Activated T-helper 1 cell treated with anti-CD3 and anti-CD28 coated beads, Interleukin-2, amount 50 U/mL, for 16 hours (primary cell): ENCODE data around the gene SCLY.
"Not testable (repeated sequence)": the region's sequence is repeated elsewhere in the genome, so short reads cannot be mapped to it uniquely, and the experiment has no call there.

Experiments used
- DNase-seq, 2 donors: peaks; one replicate each; pipeline ENCODE4 v3.0.0-alpha.2; 2020; ENCODE audit warnings: low read depth in 1 of 2, low spot score in 1 of 2

Gene SCLY

DNA sequence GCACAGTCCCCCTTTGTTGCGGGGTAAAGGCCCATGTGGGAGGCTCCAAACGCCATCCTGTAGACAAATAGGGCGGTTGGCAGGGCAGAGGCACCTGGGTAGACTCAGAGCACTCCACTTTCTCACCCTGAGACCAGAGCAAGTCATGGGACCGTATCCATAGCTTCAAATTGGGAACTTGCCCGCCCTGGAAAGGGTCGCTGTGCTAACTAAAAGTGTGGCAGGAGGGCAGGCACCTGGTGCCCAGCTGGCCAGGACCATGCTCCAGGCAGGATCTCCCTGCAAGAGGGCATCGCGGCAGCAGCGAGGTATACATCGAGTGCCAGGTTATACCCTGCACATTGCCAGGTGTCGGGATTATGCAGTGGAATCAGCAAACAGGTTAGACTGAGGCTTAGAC is 20.8 kb upstream of the SCLY start:
- DNase-seq: no peak

- no peak for DNase-seq
Measured at GRCh38 chr2:238040918-238041317, 19.9 kb upstream of the SCLY start.

DNA sequence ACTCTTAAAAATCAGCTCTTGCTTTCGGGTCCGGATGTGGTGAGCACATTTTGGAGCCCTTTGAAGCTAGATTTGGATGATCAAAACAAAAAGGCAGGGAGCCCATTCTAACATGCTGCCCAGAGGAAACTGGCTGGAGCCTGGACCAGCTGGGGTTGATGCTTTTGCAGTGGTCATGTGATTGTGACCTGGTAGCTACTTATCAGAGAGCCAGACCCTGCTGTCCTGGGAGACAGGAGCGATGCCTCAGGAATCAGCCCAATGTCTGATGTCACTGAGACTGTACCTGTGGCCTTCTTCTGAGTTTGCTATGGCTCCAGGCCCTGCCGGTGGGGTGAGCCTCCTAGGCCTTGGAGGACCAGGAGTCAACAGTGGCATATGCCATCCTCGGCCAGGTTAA is 18.7 kb upstream of the SCLY start:
- DNase-seq: no peak

DNA sequence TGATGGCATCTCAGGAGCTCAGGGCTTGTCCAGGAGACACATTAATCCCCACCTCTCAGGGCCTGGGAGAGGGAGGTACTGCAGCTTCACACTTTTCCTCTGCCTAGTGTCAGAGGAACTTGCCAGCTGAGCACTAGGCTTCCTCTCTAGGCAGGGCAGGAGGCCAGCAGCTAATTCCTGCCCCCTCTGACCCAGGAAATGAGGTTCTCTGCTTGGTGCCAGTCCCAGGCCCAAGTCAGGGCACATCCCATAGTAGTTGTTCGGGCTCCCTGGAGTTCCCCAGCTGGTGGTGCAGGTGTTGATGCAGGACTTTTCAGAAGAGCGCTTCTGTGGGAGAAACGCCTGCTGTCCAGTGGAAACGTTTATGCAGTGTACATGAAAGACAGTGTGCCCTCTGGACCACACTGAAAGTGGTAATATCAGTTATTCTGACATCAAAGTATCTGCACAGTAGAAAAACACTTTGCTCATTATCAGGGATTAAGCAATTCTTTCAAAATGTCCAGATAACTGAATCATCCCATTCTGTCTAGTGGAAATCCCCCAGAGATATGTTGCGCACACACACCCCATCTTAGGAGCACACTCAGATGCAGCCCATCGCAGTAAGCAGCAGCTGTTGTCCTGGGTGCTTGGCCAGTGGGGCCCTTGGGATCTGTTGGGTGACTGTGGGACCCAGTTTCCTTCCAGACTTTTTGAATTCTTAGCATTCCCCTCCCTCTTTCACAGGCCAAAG is 17.8 kb upstream of the SCLY start:
- DNase-seq: no peak

- no peak for DNase-seq
Measured at GRCh38 chr2:238043851-238044250, 16.9 kb upstream of the SCLY start.

GRCh38 chr2:238045575-238045974 is 15.2 kb upstream of the SCLY start:
- no peak for DNase-seq

DNA sequence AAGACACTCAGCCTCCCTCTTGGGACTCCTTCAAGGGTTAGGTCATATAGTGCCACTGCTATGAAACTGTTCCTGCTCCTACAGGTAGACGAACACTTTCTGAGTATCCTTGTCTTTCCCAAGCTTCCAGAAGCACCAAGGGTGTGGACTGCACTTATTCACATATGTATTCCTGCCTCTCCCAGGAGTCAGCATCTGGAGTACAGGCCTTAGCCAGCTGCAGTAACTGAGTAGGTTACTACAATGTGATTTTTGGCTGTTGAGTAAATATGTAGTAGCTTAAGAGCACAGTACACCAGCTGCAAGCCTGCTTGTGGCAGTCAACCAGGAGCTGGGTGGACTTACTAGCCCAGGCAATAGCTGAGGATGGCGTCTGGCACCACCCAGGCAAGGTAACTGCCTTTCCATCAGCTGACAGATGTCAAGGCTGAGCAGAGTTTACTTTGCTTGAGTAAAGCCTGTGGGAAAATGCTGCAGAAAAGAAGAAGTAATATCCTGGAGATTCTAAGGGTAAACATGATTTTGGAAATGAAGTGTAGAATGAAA is 14.0 kb upstream of the SCLY start:
- no peak for DNase-seq

- DNase-seq: no peak
Measured at GRCh38 chr2:238053191-238053776, 7.5 kb upstream of the SCLY start.

DNA sequence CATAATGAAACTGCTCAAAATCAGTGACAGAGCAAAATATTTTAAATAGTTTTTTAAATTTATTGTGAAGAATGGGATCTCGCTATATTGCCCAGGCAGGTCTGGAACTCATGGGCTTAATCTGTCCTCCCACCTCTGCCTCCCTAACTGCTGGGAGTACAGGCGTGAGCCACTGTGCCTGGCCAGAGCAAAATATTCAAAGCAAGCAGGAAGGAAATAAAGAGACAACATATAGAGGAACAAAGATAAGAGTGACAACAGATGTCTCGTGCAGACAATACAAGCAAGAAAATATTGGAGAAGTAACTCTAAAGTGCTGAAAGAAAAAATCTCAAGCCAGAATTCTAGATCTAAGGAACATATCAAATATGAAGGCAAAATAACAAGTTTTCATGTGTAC is 5.0 kb upstream of the SCLY start:
- DNase-seq: no peak

DNA sequence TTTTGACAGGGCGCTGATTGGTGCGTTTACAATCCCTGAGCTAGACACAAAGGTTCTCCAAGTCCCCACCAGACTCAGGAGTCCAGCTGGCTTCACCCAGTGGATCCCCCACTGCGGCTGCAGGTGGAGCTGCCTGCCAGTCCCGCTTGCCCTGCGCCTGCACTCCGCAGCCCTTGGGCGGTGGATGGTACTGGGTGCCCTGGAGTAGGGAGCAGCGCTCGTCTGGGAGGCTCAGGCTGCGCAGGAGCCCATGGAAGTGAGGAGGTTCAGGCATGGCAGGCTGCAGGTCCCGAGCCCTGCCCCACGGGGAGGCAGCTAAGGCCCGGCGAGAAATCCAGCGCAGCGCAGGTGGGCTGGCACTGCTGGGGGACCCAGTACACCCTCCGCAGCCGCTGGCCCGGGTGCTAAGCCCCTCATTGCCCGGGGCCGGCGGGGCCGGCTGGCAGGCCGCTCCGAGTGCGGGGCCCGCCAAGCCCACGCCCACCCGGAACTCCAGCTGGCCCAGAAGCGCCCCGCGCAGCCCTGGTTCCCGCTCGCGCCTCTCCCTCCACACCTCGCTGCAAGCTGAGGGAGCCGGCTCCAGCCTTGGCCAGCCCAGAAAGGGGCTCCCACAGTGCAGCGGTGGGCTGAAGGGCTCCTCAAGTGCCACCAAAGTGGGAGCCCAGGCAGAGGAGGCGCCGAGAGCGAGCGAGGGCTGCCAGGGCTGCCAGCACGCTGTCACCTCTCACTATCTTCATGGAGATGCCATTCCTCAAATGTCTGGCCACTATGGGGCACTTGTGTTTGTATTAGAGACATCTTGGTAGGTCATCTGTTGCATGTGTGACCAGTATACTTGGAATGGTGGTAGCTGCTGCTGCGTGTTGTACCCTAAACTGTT is 2.9 kb upstream of the SCLY start:
- DNase-seq: not testable (repeated sequence)

GRCh38 chr2:238059505-238059904 is 1.3 kb upstream of the SCLY start:
- no peak for DNase-seq

- DNase-seq: no peak
Measured at GRCh38 chr2:238060096-238060541, 682 bp upstream of the SCLY start.

GRCh38 chr2:238061315-238062202 is 758 bp downstream of the SCLY start:
- peak in 1 of 2 donors; percentile 8 for DNase-seq

GRCh38 chr2:238063414-238064189 is 2.8 kb downstream of the SCLY start:
- DNase-seq: no peak

GRCh38 chr2:238064376-238064775 is 3.6 kb downstream of the SCLY start:
- DNase-seq: no peak

GRCh38 chr2:238065071-238065846 is 4.5 kb downstream of the SCLY start:
- DNase-seq: no peak

- DNase-seq: no peak
Measured at GRCh38 chr2:238066218-238066617, 5.4 kb downstream of the SCLY start.

DNA sequence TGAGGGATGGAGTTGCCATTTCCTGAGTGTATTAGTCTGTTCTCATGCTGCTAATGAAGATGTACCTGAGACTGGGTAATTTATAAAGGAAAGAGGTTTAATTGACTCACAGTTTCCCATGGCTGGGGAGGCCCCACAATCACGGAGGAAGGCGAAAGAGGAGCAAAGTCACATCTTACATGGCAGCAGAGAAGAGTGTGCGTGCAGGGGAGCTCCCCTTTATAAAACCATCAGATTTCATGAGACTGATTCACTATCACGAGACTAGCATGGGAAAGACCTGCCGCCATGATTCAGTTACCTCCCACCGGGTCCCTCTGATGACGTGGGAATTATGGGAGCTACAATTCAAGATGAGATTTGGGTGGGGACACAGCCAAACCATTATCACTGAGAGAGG is 5.9 kb downstream of the SCLY start:
- not testable (repeated sequence) for DNase-seq

GRCh38 chr2:238067939-238068338 is 7.1 kb downstream of the SCLY start:
- no peak for DNase-seq
